Progenitor cell of endocrine pancreas (in vitro differentiated cells): Measurements from ENCODE around the gene ARHGAP8. TPM values are rescaled to one million over a fixed set of nuclear protein-coding genes. Genes with fewer than 3 reads are reported as not detected.
A peak's percentile ranks its signal among the peaks of the same experiment; 100 is the strongest.

ENCODE experiments used
- DNase-seq: peaks from one replicate; pipeline ENCODE4 v3.0.0; 2021; ENCODE audit warnings: low spot score; ENCODE audit not compliant: unreplicated experiment
- H3K27ac Mint-ChIP-seq: 2 replicates; pipeline ENCODE4 v1.8.0; 2021; ENCODE audit warnings: mild to moderate bottlenecking, moderate library complexity, mixed read lengths
- H3K27me3 Mint-ChIP-seq: 2 replicates; pipeline ENCODE4 v1.8.0; 2021; ENCODE audit warnings: mixed read lengths
- H3K36me3 Mint-ChIP-seq: 2 replicates; pipeline ENCODE4 v1.8.0; 2022; ENCODE audit warnings: mixed read lengths; ENCODE audit not compliant: insufficient read depth
- H3K4me1 Mint-ChIP-seq: 2 replicates; pipeline ENCODE4 v1.8.0; 2021; ENCODE audit warnings: low read depth, mixed read lengths
- H3K4me3 Mint-ChIP-seq: 2 replicates; pipeline ENCODE4 v1.8.0; 2021; ENCODE audit warnings: low read depth, mild to moderate bottlenecking, moderate library complexity, mixed read lengths
- H3K9me3 Mint-ChIP-seq: 2 replicates; pipeline ENCODE4 v1.8.0; 2021; ENCODE audit warnings: low read depth, mixed read lengths
- total RNA-seq: library from RNA; stranded (reverse); gene quantifications from 2 replicates; pipeline ENCODE4 v1.2.1, GENCODE V29; 2021
- TF ChIP-seq, protein P1 (sequence below): fragments of 200-600 bp; sonication (generic); IDR thresholded peaks from one replicate; pipeline ENCODE4 v1.5.0; 2021; ENCODE audit warnings: antibody characterized with exemption, mild to moderate bottlenecking; ENCODE audit not compliant: unreplicated experiment

The ARHGAP8 gene
- total RNA-seq, 1 donor from 2014 or later = 100 TPM

DNA sequence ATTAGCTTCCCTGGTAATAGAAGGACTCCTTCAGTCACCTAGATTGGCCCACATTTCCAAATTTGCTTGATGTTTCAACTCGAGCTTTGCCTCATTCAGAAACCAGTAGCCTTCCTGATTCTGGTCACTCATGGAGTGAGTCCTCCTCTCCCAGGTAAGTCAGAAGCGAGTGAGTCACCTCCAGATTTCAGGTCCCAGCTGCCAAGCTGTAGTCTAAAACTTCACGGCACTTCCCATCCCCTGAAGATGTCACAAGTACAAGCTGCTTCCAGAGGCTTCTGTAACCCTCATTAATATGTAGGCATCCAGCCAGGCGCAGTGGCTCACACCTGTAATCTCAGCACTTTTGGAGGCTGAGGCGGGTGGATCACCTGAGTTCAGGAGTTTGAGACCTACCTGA is 23.5 kb downstream of the ARHGAP8 start:
- H3K27me3 Mint-ChIP-seq = no peaks in the 10 kb centered on the region
- H3K9me3 Mint-ChIP-seq = peaks cover 15% of the 10 kb centered on the region
- no peak overlapping the region for H3K4me3 Mint-ChIP-seq
- TF ChIP-seq, protein P1, sequence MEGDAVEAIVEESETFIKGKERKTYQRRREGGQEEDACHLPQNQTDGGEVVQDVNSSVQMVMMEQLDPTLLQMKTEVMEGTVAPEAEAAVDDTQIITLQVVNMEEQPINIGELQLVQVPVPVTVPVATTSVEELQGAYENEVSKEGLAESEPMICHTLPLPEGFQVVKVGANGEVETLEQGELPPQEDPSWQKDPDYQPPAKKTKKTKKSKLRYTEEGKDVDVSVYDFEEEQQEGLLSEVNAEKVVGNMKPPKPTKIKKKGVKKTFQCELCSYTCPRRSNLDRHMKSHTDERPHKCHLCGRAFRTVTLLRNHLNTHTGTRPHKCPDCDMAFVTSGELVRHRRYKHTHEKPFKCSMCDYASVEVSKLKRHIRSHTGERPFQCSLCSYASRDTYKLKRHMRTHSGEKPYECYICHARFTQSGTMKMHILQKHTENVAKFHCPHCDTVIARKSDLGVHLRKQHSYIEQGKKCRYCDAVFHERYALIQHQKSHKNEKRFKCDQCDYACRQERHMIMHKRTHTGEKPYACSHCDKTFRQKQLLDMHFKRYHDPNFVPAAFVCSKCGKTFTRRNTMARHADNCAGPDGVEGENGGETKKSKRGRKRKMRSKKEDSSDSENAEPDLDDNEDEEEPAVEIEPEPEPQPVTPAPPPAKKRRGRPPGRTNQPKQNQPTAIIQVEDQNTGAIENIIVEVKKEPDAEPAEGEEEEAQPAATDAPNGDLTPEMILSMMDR = no peak
- H3K4me1 Mint-ChIP-seq = peaks cover 2% of the 10 kb centered on the region
- H3K27ac Mint-ChIP-seq = no peak overlapping the region
- DNase-seq = no peak
- H3K36me3 Mint-ChIP-seq = peaks cover 30% of the 10 kb centered on the region

DNA sequence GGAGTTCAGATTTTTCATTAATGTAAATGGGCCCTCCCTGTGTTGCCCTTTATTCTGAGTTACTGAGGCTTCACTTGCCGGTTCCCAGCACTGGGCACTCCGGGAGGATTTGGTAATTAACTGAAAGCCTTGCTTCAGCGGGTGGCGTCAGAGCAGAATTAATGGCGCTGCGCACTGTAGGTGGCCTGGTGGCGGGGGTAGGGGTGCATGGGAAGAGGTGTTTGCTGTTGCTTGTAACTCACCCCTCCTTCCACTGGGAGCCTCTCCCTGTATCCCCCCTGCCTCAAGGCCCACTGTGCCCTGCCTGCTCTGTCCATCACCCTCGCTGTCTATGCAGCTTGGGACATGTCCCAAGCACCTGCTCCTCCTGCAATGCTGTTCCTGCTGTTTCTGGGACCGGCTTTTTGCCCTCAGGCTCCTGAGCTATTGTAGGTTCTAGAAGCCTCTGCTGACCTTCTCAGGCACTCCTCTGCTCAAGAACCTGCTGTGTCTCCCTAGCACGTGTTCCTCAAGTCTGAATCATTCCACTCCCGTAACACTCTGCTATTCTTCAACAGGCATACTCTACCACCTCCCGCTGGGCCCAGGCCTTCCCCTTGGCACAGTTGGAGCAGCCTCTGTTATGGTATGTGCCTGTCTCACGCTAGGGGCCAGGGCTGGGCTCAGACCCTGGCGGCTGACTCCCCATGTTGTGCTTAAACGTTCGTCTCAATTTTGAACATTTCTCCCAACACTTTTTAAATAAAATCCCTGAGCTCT is 24.4 kb downstream of the ARHGAP8 start:
- H3K4me3 Mint-ChIP-seq = no peak overlapping the region
- H3K36me3 Mint-ChIP-seq = peaks cover 29% of the 10 kb centered on the region
- no peaks in the 10 kb centered on the region for H3K27me3 Mint-ChIP-seq
- peaks cover 2% of the 10 kb centered on the region for H3K4me1 Mint-ChIP-seq
- peaks cover 14% of the 10 kb centered on the region for H3K9me3 Mint-ChIP-seq
- TF ChIP-seq, protein P1 = no peak
- H3K27ac Mint-ChIP-seq = peak overlapping the region; percentile 54
- DNase-seq = no peak

DNA sequence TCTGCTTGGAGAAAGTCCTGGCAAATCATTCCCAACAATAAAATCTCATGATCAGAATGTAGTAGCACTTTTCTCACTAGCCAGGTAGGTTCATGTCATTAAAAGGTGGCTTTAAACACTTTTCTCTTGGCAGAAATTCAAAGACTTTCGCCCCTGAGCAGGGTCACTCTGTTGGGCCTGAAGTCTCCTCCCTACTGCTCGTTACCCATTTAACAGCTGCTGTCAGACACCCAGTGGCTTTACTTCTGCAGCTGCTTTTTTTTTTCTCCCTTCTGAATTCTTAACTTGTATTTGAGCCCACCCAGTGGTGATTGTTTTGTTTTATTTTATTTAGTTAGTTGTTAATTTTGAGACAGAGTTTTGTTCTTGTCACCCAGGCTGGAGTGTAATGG is 25.0 kb downstream of the ARHGAP8 start:
- TF ChIP-seq, protein P1 = no peak
- H3K27ac Mint-ChIP-seq = no peak overlapping the region
- no peaks in the 10 kb centered on the region for H3K27me3 Mint-ChIP-seq
- H3K36me3 Mint-ChIP-seq = peaks cover 26% of the 10 kb centered on the region
- H3K4me3 Mint-ChIP-seq = no peak overlapping the region
- DNase-seq = no peak
- H3K9me3 Mint-ChIP-seq = peaks cover 11% of the 10 kb centered on the region
- H3K4me1 Mint-ChIP-seq = peaks cover 2% of the 10 kb centered on the region

DNA sequence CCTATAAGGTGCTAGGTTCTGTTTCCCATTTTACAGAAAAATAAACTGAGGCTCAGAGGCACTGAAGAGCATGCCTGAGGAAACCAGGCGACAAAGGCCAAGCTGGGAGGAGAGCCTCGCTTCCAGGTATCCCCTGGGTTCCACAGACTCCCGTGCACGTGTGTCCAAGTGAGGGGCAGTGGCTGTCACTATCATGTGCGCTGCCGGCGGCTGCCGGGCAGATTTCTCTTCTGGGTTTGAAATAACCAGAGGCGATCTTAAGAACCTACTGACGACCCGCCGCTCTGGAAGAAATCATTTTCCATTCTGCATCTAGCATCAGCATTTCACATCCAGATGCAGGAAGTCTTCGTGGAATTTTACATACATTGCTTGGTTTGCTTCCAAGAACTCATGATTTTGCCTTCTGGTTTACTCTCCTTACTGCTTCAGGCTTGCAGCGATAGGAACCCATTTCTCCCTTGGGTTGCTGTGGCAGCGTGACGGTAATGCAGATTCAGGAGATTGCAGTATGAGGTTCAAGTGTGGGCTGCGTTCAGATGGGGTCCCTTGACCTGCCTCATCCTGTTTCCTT is 28.6 kb downstream of the ARHGAP8 start:
- no peaks in the 10 kb centered on the region for H3K27me3 Mint-ChIP-seq
- H3K4me1 Mint-ChIP-seq = peaks cover 2% of the 10 kb centered on the region
- peaks cover 15% of the 10 kb centered on the region for H3K36me3 Mint-ChIP-seq
- no peak for DNase-seq
- TF ChIP-seq, protein P1 = no peak
- H3K4me3 Mint-ChIP-seq = no peak overlapping the region
- no peaks in the 10 kb centered on the region for H3K9me3 Mint-ChIP-seq
- H3K27ac Mint-ChIP-seq = no peak overlapping the region

DNA sequence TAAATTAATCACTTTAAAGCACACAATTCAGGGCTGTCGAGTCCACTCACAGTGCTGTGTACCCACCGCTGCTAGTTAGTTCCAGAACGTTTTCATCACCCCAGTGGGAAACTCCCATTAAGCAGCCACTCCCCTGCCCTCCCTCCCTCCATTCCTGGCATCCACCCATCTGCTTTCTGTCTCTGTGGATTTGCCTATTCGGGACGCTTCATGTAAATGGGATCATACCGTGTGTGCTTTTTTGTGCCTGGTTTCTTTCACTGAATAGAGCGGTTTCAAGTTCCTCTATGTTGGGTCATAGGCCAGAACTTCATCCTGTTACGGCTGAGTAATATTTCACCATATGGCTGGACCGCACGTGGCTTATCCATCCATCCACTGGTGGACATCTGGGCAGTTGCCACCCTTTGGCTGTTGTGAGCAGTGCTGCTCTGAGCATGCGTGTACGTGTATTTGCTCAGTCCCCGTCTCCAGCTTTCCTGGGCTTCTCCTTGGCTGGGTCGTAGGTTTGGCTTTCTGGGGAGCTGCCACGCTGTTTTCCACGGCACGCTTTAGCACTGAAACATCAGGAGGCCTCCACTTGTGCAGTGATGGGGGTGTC is 30.1 kb downstream of the ARHGAP8 start:
- Mint-ChIP-seq H3K27ac (no peak overlapping the region), H3K9me3 (no peaks in the 10 kb centered on the region), H3K27me3 (no peaks in the 10 kb centered on the region), H3K4me1 (no peaks in the 10 kb centered on the region), H3K4me3 (no peak overlapping the region), H3K36me3 (peaks cover 14% of the 10 kb centered on the region)
- DNase-seq = no peak
- TF ChIP-seq, protein P1 = no peak
